Transverse colon (tissue), 4 donors: Measurements from ENCODE around the gene USP53. TPM values are rescaled to one million over a fixed set of nuclear protein-coding genes. Genes with fewer than 3 reads are reported as not detected.

Source experiments
- DNase-seq: peaks from one replicate; pipeline ENCODE4 v3.0.0-alpha.2; 2019
- H3K27ac ChIP-seq, 4 donors: fragments of 200-600 bp; sonication (generic); 2 replicates each; pipeline ENCODE4 v1.5.1; 2016 to 2018; ENCODE audit warnings: inconsistent platforms in 4 of 4
- H3K27me3 ChIP-seq: fragments of 200-600 bp; sonication (generic); 2 replicates; pipeline ENCODE4 v1.5.1; 2017; ENCODE audit warnings: inconsistent platforms
- H3K36me3 ChIP-seq, 4 donors: fragments of 200-600 bp; sonication (generic); 2 replicates each; pipeline ENCODE4 v1.5.1; 2017 to 2019; ENCODE audit warnings: inconsistent platforms in 4 of 4
- H3K4me1 ChIP-seq, 4 donors: fragments of 200-600 bp; sonication (generic); 2 replicates each; pipeline ENCODE4 v1.5.1; 2017 to 2020; ENCODE audit warnings: inconsistent platforms in 4 of 4
- H3K4me3 ChIP-seq, 4 donors: fragments of 200-600 bp; sonication (generic); 1 replicate in 1 of 4; 2 replicates in 3 of 4; pipeline versions ENCODE4 v1.5.1 to v1.6.1; 2017 to 2019; ENCODE audit warnings: inconsistent platforms in 4 of 4
- H3K9me3 ChIP-seq, 2 donors: fragments of 200-600 bp; sonication (generic); 2 replicates each; pipeline ENCODE4 v1.5.1; 2017 to 2019; ENCODE audit warnings: inconsistent platforms in 2 of 2
- EP300 ChIP-seq: sonication (generic); formaldehyde crosslinking; IDR thresholded peaks from one replicate; pipeline ENCODE4 v1.6.1; 2017; ENCODE audit warnings: antibody characterized with exemption, low read depth
- POLR2A ChIP-seq: fragments of 450-650 bp; IDR thresholded peaks from one replicate; pipeline ENCODE4 v1.6.1; 2016; ENCODE audit warnings: antibody characterized with exemption, mild to moderate bottlenecking, moderate library complexity
- POLR2AphosphoS5 ChIP-seq, 3 donors: sonication (generic); formaldehyde crosslinking; IDR thresholded peaks; one replicate each; pipeline ENCODE4 v1.6.1; 2016; ENCODE audit warnings: antibody characterized with exemption in 3 of 3
- WGBS, 2 donors: methylation state at CpG; one replicate each; pipeline ENCODE4 v1.1.5; 2018; ENCODE audit warnings: low coverage in 1 of 2; 5-methylcytosine and 5-hydroxymethylcytosine counted together
- in situ Hi-C, 4 donors: fragments of 200-750 bp; cut with MboI; loops; one replicate each; pipeline versions ENCODE4 v1.15.0 to v1.15.1; 2017; ENCODE audit warnings: low sequenced_read_pairs in 3 of 4, low pct_ligation_motif_present in 1 of 4, low pct_unique_long_range_greater_than_20kb in 1 of 4
- intact Hi-C: fragments of 100-400 bp; cut with DNase I; formaldehyde crosslinking; loops from one replicate; pipeline ENCODE4 v1.15.1; 2023; ENCODE audit warnings: low total_unique reads
- total RNA-seq, 4 donors: library from RNA; depleted of rRNA; stranded (reverse); fragments of >200 nt; gene quantifications; one replicate each; pipeline ENCODE4 v1.1.0, GENCODE V29; 2016
- TF ChIP-seq, protein P1 (sequence below), 5 experiments: fragments of 200-600 bp in 3 of 5; fragments of 450-650 bp in 2 of 5; sonication (generic) in 3 of 5; IDR thresholded peaks; 1 replicate in 2 of 5; 2 replicates in 3 of 5; pipeline ENCODE4 v1.5.1; 2016 to 2017; ENCODE audit warnings: antibody characterized with exemption in 5 of 5, inconsistent platforms in 3 of 5, mild to moderate bottlenecking in 2 of 5, moderate library complexity in 1 of 5

Gene USP53
- total RNA-seq, 4 donors from 2014 or later = 71.4 to 165 (median 98.5) TPM

DNA sequence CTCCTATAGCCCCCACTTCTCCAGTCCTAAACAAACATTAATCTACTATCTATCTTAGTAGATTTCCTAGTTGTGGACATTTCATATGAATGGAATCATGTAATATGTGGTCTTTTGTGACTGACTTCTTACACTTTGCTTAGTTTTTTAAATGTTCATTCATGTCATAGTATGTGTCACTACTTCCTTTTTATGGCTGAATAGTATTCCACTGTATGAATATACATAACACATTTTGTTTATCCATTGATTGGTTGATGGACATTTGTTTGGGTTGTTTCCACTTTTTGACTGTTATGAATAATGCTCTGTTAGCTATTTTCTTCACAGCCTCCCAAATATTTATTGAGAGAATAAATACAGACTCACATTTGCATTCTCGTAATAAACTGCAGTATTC lies 19.8 kb downstream of the USP53 start:
- no peaks in the 10 kb centered on the region for H3K9me3 ChIP-seq
- H3K36me3 ChIP-seq = peaks cover 0 to 4% (median 0%) of the 10 kb centered on the region in 4 donors
- no peak overlapping the region for H3K4me3 ChIP-seq
- peaks cover 0 to 24% (median 6%) of the 10 kb centered on the region in 4 donors for H3K4me1 ChIP-seq
- no peak overlapping the region for H3K27ac ChIP-seq
- in situ Hi-C loops (loop anchor here in 2 of 4 donors (25.0 kb wide), 1 partner anchor 195 kb away; no protein-coding TSS in a partner anchor), intact Hi-C loops (no loop called here)
- no peak for DNase-seq
- no peaks in the 10 kb centered on the region for H3K27me3 ChIP-seq
- TF ChIP-seq EP300 = no peak
- no peak for TF ChIP-seq POLR2AphosphoS5 (IDR thresholded peaks at IDR 0.05)
- TF ChIP-seq, protein P1, sequence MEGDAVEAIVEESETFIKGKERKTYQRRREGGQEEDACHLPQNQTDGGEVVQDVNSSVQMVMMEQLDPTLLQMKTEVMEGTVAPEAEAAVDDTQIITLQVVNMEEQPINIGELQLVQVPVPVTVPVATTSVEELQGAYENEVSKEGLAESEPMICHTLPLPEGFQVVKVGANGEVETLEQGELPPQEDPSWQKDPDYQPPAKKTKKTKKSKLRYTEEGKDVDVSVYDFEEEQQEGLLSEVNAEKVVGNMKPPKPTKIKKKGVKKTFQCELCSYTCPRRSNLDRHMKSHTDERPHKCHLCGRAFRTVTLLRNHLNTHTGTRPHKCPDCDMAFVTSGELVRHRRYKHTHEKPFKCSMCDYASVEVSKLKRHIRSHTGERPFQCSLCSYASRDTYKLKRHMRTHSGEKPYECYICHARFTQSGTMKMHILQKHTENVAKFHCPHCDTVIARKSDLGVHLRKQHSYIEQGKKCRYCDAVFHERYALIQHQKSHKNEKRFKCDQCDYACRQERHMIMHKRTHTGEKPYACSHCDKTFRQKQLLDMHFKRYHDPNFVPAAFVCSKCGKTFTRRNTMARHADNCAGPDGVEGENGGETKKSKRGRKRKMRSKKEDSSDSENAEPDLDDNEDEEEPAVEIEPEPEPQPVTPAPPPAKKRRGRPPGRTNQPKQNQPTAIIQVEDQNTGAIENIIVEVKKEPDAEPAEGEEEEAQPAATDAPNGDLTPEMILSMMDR (IDR thresholded peaks at IDR 0.05) = no peak
- TF ChIP-seq POLR2A = no peak
- 94 to 100% methylated on average over 1 of the region's 1 CpG for WGBS, 2 donors

DNA sequence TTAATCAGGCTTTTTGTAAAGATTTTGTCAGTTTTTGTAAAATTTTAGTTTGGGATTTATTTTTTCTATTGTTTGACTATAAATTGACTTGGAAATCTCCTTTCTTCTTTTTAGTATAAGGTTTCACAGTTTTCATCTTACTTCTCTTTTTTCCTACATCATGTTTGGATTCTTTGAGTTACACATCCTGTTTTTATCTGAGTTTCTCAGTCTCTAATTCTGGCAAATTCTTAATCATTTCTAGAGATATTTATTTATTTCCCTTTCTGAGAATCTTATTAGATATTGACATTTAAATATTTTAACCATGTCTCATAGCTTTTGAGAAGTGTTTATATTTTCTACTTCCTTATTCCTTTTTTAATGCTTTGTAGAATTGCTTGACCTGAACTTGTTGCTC lies 20.7 kb downstream of the USP53 start:
- H3K27ac ChIP-seq = no peak overlapping the region
- intact Hi-C loops = no loop called here

DNA sequence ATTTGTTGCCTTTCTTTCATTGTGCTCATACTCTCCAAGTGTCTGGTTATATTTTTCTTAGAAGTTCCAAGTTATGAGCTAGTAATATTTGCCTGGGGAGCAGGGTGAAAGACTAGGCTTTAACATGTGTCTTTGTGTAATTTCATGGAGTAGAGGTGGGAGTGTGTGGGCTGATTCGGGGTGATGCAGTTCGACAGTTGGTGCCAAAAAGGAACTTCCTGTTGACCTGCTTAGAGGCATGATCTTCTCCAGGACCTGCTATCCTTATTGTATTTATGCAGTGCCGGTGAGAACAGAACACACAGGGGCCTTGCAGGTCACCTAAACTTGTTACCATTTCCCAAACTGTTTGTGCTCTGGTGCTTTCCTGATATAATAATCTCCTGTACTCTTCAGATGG lies 21.2 kb downstream of the USP53 start:
- intact Hi-C loops (no loop called here), in situ Hi-C loops (loop anchor here in 2 of 4 donors (25.0 kb wide), 1 partner anchor 196 kb away; no protein-coding TSS in a partner anchor)
- no peak for DNase-seq
- Histone ChIP-seq H3K36me3 (peaks cover 0 to 4% (median 0%) of the 10 kb centered on the region in 4 donors), H3K4me1 (peaks cover 0 to 31% (median 6%) of the 10 kb centered on the region in 4 donors), H3K27ac (no peak overlapping the region), H3K4me3 (no peak overlapping the region), H3K9me3 (no peaks in the 10 kb centered on the region), H3K27me3 (no peaks in the 10 kb centered on the region)
- TF ChIP-seq POLR2AphosphoS5 (IDR thresholded peaks at IDR 0.05) (no peak), EP300 (no peak), POLR2A (no peak)
- TF ChIP-seq, protein P1 (IDR thresholded peaks at IDR 0.05) = no peak
- 24 to 36% methylated on average over 2 to 3 of the region's 3 CpGs for WGBS, 2 donors

More for the DNA sequence above, 20.7 kb downstream of the USP53 start:
- DNase-seq = no peak
- Histone ChIP-seq H3K4me1 (peaks cover 0 to 31% (median 6%) of the 10 kb centered on the region in 4 donors), H3K27me3 (no peaks in the 10 kb centered on the region), H3K9me3 (no peaks in the 10 kb centered on the region), H3K36me3 (peaks cover 0 to 4% (median 0%) of the 10 kb centered on the region in 4 donors), H3K4me3 (no peak overlapping the region)
- no peak for TF ChIP-seq POLR2AphosphoS5 (IDR thresholded peaks at IDR 0.05)
- no peak for TF ChIP-seq POLR2A
- no peak for TF ChIP-seq EP300
- TF ChIP-seq, protein P1 (IDR thresholded peaks at IDR 0.05) = no peak
- in situ Hi-C loops = loop anchor here in 2 of 4 donors (25.0 kb wide), 1 partner anchor 196 kb away; no protein-coding TSS in a partner anchor

DNA sequence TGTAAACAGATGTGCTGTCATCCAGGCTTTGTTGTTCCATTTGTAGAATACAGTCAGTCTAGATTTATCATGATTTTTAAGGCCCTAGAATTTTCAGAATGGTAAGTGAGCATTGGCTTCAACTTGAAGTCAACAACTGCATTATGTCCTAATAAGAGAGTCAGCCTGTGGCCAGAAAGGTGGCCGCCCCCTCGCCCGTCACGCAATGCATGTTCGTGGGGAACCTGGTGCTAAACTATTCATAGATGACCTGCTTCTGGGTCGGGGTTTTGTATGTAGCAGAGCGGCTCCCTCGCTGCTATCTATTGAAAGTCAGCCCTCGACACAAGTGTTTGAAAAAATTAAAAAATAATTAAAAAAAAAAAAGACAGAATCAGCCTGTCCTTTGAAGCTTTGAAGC lies 24.7 kb downstream of the USP53 start:
- Histone ChIP-seq H3K9me3 (no peaks in the 10 kb centered on the region), H3K27me3 (no peaks in the 10 kb centered on the region), H3K27ac (no peak overlapping the region), H3K4me1 (peaks cover 0 to 36% (median 5%) of the 10 kb centered on the region in 4 donors), H3K36me3 (peaks cover 0 to 18% (median 4%) of the 10 kb centered on the region in 4 donors), H3K4me3 (no peak overlapping the region)
- intact Hi-C loops (no loop called here), in situ Hi-C loops (loop anchor here in 2 of 4 donors (25.0 kb wide), 1 partner anchor 200 kb away; no protein-coding TSS in a partner anchor)
- TF ChIP-seq POLR2AphosphoS5 (IDR thresholded peaks at IDR 0.05) (no peak), POLR2A (no peak), EP300 (no peak)
- TF ChIP-seq, protein P1 (IDR thresholded peaks at IDR 0.05) = no peak
- DNase-seq = no peak
- WGBS, 2 donors = 98 to 100% methylated on average over 4 to 9 of the region's 9 CpGs
